Measurements from ENCODE around the gene MUC21. TPM values are rescaled to one million over a fixed set of nuclear protein-coding genes. Genes with fewer than 3 reads are reported as not detected.
A peak's percentile ranks its signal among the peaks of the same experiment; 100 is the strongest.

MUC21 gene
- total RNA-seq, 1 experiment from 2014 or later = not detected

- Histone ChIP-seq H3K27ac (ENCODE audit: low read length) (no peak overlapping the region), H3K4me3 (ENCODE audit: low read depth in 2 of 2, low read length in 2 of 2) (no peak overlapping the region), H3K36me3 (ENCODE audit: control insufficient read depth, insufficient read depth, low read length) (no peaks in the 10 kb centered on the region), H3K9me3 (ENCODE audit: control insufficient read depth, insufficient read depth, low read depth, low read length) (no peaks in the 10 kb centered on the region), H3K4me1 (ENCODE audit: control insufficient read depth, insufficient read depth, low read length) (no peaks in the 10 kb centered on the region; the same call in 1 of the 2 replicates), H3K27me3 (ENCODE audit: control insufficient read depth, insufficient read depth, low read length) (no peaks in the 10 kb centered on the region)
- TF ChIP-seq REST (IDR thresholded peaks at IDR 0.05; ENCODE audit: insufficient read depth in 1 of 2, low read depth in 2 of 2, low read length in 1 of 2) (no peak), POLR2AphosphoS5 (IDR thresholded peaks at IDR 0.05; ENCODE audit: low read depth, low read length) (no peak), CTCF (IDR thresholded peaks at IDR 0.05) (peak; percentile 11; the same call in 1 of the 2 replicates), SIN3A (IDR thresholded peaks at IDR 0.05; ENCODE audit: borderline replicate concordance, insufficient read depth, low read depth, low read length) (no peak)
- BruUV-seq (replicated peaks) = no TSS peak
- ATAC-seq (0 out of 2 replicates have a peak, but pooled peaks have one; percentile 36), DNase-seq (ENCODE audit: low read depth, low spot score) (no peak)
- in situ Hi-C loops (cut with HindIII; ENCODE audit: low pct_unique_long_range_greater_than_20kb, low sequenced_read_pairs) = no loop called here
- CTCF ChIA-PET = interaction anchor here (0.6 kb wide), 2 partner anchors 117 to 347 kb away, joined by 3 to 6 read pairs; no protein-coding TSS in a partner anchor
- POLR2A ChIA-PET = interaction anchor here (0.7 kb wide), 1 partner anchor 26 kb away, joined by 3 read pairs; no protein-coding TSS in a partner anchor
- intact Hi-C loops (cut with micrococcal nuclease; ENCODE audit: unreplicated experiment) = no loop called here
Measured at GRCh38 chr6:31008165-31008564, 24.6 kb downstream of the MUC21 start.

GRCh38 chr6:31009731-31010130 lies 26.2 kb downstream of the MUC21 start:
- DNase-seq (ENCODE audit: low read depth, low spot score) (no peak), ATAC-seq (no peak)
- CTCF ChIA-PET = no interaction called here
- Histone ChIP-seq H3K27ac (ENCODE audit: low read length) (no peak overlapping the region), H3K9me3 (ENCODE audit: control insufficient read depth, insufficient read depth, low read depth, low read length) (0 out of 2 replicates have a peak, but pooled peaks cover under 1% of the 10 kb centered on the region), H3K27me3 (ENCODE audit: control insufficient read depth, insufficient read depth, low read length) (no peaks in the 10 kb centered on the region), H3K4me1 (ENCODE audit: control insufficient read depth, insufficient read depth, low read length) (no peaks in the 10 kb centered on the region; the same call in 1 of the 2 replicates), H3K36me3 (ENCODE audit: control insufficient read depth, insufficient read depth, low read length) (no peaks in the 10 kb centered on the region), H3K4me3 (ENCODE audit: low read depth in 2 of 2, low read length in 2 of 2) (no peak overlapping the region)
- TF ChIP-seq REST (IDR thresholded peaks at IDR 0.05; ENCODE audit: insufficient read depth in 1 of 2, low read depth in 2 of 2, low read length in 1 of 2) = no peak
- no peak for TF ChIP-seq CTCF (IDR thresholded peaks at IDR 0.05)
- TF ChIP-seq SIN3A (IDR thresholded peaks at IDR 0.05; ENCODE audit: borderline replicate concordance, insufficient read depth, low read depth, low read length) = no peak
- in situ Hi-C loops (cut with HindIII; ENCODE audit: low pct_unique_long_range_greater_than_20kb, low sequenced_read_pairs) = no loop called here
- intact Hi-C loops (cut with micrococcal nuclease; ENCODE audit: unreplicated experiment) = no loop called here
- POLR2A ChIA-PET = no interaction called here
- no TSS peak for BruUV-seq (replicated peaks)

All from Panc1 (cell line).